GM12872 (cell line): ENCODE results near the gene ASTN2.

Source experiments
- CTCF ChIP-seq: IDR thresholded peaks from 3 replicates; pipeline ENCODE4 v1.5.1; 2011; ENCODE audit warnings: low read depth, mild to moderate bottlenecking, low read length, moderate library complexity; ENCODE audit not compliant: insufficient read depth

The ASTN2 gene

GRCh38 chr9:117104716-117105495, 310.0 kb downstream of the ASTN2 start:
- TF ChIP-seq CTCF: no peak

- no peak for TF ChIP-seq CTCF
Observed at GRCh38 chr9:117104206-117104605, 310.7 kb downstream of the ASTN2 start.

GRCh38 chr9:117103438-117104110, 311.3 kb downstream of the ASTN2 start:
- no peak for TF ChIP-seq CTCF

GRCh38 chr9:117101008-117101407, 313.8 kb downstream of the ASTN2 start:
- no peak for TF ChIP-seq CTCF

GRCh38 chr9:117098331-117098730, 316.5 kb downstream of the ASTN2 start:
- TF ChIP-seq CTCF: no peak

GRCh38 chr9:117097761-117098160, 317.1 kb downstream of the ASTN2 start:
- no peak for TF ChIP-seq CTCF

- no peak for TF ChIP-seq CTCF
Observed at GRCh38 chr9:117096138-117096537, 318.7 kb downstream of the ASTN2 start.
